ENCODE data around the gene CD70.
"Not testable (repeated sequence)": the region's sequence is repeated elsewhere in the genome, so short reads cannot be mapped to it uniquely, and the experiment has no call there.

The CD70 gene, protein sequence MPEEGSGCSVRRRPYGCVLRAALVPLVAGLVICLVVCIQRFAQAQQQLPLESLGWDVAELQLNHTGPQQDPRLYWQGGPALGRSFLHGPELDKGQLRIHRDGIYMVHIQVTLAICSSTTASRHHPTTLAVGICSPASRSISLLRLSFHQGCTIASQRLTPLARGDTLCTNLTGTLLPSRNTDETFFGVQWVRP

DNA sequence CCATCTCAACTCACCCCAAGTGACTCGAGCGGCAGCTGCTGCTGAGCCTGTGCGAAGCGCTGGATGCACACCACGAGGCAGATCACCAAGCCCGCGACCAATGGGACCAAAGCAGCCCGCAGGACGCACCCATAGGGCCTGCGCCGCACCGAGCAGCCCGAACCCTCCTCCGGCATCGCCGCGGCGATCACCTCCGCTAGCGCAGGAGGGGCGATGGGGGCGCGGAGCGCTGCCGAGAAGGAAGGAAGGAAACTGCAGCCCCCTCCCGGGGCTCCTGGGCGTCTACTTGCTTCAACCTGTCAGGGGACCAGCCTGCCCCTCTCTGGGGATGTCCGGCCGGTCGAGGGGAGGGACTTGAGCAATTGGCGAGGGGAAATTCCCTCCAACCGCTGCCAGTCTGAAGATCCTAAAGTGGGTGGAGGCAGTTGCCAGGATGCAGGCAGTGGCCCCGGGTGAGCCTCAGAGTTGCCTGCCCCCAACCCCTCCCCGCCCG lies at the start of gene CD70:
CD70 (minus strand) TSS at position 324 of the 493 bp plus-strand sequence; CDS start at position 176, 148 bp downstream.
- DNase-seq (ENCODE audit: low spot score), result peak; percentile 81
- in situ Hi-C loops (cut with MboI; ENCODE audit: low pct_unique_long_range_greater_than_20kb, low sequenced_read_pairs, unreplicated experiment), result no loop called here
- TF ChIP-seq, protein P1, sequence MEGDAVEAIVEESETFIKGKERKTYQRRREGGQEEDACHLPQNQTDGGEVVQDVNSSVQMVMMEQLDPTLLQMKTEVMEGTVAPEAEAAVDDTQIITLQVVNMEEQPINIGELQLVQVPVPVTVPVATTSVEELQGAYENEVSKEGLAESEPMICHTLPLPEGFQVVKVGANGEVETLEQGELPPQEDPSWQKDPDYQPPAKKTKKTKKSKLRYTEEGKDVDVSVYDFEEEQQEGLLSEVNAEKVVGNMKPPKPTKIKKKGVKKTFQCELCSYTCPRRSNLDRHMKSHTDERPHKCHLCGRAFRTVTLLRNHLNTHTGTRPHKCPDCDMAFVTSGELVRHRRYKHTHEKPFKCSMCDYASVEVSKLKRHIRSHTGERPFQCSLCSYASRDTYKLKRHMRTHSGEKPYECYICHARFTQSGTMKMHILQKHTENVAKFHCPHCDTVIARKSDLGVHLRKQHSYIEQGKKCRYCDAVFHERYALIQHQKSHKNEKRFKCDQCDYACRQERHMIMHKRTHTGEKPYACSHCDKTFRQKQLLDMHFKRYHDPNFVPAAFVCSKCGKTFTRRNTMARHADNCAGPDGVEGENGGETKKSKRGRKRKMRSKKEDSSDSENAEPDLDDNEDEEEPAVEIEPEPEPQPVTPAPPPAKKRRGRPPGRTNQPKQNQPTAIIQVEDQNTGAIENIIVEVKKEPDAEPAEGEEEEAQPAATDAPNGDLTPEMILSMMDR (IDR thresholded peaks at IDR 0.05; ENCODE audit: extremely low read depth, insufficient read depth, missing control alignments), result no peak

DNA sequence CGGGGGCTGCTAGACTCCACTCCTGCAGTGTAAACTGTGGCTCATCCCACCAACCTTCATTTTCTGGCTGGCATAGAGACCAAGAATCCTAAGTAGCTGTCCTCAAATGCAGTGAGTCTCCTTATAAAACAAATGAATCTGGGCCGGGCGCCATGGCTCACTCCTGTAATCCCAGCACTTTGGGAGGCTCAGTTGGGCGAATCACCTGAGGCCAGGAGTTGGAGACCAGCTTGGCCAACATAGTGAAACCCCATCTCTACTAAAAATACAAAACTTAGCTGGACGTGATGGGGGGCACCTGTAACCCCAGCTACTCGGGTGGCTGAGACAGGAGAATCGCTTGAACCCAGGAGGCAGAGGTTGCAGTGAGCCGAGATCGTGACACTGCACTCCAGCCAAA lies 49.4 kb upstream of the CD70 start:
- not testable (repeated sequence) for DNase-seq (ENCODE audit: low spot score)
- in situ Hi-C loops (cut with MboI; ENCODE audit: low pct_unique_long_range_greater_than_20kb, low sequenced_read_pairs, unreplicated experiment), result loop anchor here (25.0 kb wide), 1 partner anchor 222 kb away; no protein-coding TSS in a partner anchor

DNA sequence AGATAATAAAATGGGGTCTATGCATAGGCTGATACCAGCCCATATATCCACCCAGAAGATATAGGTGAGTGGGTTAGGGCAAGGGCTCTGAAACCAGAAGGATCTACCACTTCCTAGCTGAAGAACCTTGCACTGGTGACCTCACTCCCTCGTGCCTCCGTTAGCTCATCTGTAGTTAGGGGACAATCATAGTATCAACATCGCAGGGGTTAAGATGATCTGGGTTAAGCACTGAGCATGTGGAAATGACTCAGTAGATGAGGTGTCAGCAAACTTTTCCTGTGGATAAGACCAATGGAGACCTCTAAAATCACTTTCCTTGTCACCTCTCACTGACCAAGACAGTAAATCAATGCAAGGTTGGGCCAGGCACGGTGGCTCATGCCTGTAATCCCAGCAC lies 48.5 kb upstream of the CD70 start:
- no peak for DNase-seq (ENCODE audit: low spot score)
- in situ Hi-C loops (cut with MboI; ENCODE audit: low pct_unique_long_range_greater_than_20kb, low sequenced_read_pairs, unreplicated experiment), result loop anchor here (25.0 kb wide), 1 partner anchor 223 kb away; no protein-coding TSS in a partner anchor
- TF ChIP-seq, protein P1 (IDR thresholded peaks at IDR 0.05; ENCODE audit: extremely low read depth, insufficient read depth, missing control alignments), result no peak

DNA sequence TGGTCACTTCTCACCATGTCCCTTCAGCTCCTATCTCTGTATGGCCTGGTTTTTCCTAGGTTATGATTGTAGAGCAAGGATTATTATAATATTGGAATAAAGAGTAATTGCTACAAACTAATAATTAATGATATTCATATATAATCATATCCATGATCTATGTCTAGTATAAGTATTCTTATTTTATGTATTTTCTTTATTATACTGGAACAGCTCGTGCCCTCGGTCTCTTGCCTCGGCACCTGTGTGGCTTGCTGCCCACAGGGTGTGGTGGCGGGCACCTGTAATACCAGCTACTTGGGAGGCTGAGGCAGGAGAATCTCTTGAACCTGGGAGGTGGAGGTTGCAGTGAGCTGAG lies 42.5 kb upstream of the CD70 start:
- in situ Hi-C loops (cut with MboI; ENCODE audit: low pct_unique_long_range_greater_than_20kb, low sequenced_read_pairs, unreplicated experiment), result loop anchor here (5.0 to 25.0 kb wide), 2 partner anchors 116 to 229 kb away; no protein-coding TSS in a partner anchor
- not testable (repeated sequence) for DNase-seq (ENCODE audit: low spot score)

DNA sequence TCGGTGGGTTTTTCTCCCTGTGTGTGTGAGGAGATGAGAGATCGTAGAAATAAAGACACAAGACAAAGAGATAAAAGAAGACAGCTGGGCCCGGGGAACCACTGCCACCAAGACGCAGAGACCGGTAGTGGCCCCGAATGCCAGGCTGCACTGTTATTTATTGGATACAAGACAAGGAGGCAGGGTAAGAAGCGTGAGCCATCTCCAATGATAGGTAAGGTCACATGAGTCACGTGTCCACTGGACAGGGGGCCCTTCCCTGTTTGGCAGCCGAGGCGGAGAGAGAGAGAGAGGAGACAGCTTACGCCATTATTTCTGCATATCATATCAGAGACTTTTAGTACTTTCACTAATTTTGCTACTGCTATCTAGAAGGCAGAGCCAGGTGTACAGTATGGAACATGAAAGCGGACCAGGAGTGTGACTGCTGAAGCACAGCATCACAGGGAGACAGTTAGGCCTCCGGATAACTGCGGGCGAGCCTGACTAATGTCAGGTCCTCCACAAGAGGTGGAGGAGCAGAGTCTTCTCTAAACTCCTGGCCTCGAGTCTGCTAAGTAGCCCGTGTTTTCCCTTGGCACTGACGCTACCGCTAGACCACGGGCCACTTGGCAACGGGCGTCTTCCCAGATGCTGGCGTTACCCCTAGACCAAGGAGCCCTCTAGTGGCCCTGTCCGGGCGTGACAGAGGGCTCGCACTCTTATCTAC lies 42.0 kb upstream of the CD70 start:
- in situ Hi-C loops (cut with MboI; ENCODE audit: low pct_unique_long_range_greater_than_20kb, low sequenced_read_pairs, unreplicated experiment), result loop anchor here (5.0 to 25.0 kb wide), 2 partner anchors 116 to 229 kb away; no protein-coding TSS in a partner anchor
- TF ChIP-seq, protein P1 (IDR thresholded peaks at IDR 0.05; ENCODE audit: extremely low read depth, insufficient read depth, missing control alignments), result peak; percentile 85
- DNase-seq (ENCODE audit: low spot score), result not testable (repeated sequence)

DNA sequence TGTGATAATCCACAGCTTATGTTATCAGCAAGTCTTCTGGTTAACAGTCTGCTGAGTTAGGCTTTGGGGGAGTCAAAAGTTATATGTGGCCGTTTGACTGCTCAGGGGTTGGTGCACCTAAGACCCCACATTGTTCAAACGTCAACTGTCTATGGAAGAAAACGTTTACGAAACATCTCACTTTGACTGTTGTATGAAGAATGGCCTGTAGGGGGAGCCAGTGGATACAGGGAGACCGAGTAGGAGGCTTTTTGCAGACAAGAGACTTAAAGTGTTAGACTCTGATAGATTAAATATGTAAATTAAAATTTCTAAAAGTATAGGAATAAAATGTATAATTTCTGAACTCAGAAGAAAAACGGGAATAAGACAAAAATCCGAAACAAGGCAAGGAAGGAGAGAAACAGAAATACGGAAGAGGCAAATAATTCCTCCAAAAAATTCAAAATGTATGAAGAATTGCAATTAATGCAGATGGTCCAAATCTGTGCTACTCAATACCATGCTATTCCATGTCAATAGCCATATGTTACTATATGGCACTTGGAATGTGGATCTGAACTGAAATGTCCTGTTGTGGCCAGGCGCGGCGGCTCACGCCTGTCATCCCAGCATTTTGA lies 41.2 kb upstream of the CD70 start:
- DNase-seq (ENCODE audit: low spot score), result peak; percentile 60
- in situ Hi-C loops (cut with MboI; ENCODE audit: low pct_unique_long_range_greater_than_20kb, low sequenced_read_pairs, unreplicated experiment), result loop anchor here (5.0 to 25.0 kb wide), 2 partner anchors 115 to 230 kb away; no protein-coding TSS in a partner anchor
- TF ChIP-seq, protein P1 (IDR thresholded peaks at IDR 0.05; ENCODE audit: extremely low read depth, insufficient read depth, missing control alignments), result peak; percentile 71

DNA sequence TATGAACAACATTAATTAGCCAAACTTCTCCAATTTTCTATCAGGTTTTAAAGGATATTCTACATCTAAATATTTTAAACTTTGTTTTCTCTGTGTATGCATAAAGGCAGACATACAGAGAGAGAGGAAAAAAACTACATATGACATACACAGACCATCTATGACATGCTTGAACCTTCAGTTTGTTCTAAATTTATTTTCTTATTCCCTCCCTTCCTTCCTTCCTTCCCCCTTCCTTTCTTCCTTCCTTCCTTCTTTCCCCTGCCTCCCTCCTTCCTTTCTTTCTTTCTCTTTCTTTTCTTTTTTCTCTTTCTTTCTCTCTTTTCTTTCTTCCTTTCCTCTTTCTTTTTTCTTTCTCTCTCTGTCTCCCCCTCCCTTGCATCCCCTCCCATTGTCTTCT lies 35.8 kb upstream of the CD70 start:
- in situ Hi-C loops (cut with MboI; ENCODE audit: low pct_unique_long_range_greater_than_20kb, low sequenced_read_pairs, unreplicated experiment), result loop anchor here (25.0 kb wide), 1 partner anchor 236 kb away; no protein-coding TSS in a partner anchor
- DNase-seq (ENCODE audit: low spot score), result no peak
- TF ChIP-seq, protein P1 (IDR thresholded peaks at IDR 0.05; ENCODE audit: extremely low read depth, insufficient read depth, missing control alignments), result no peak
